ENCODE results near the gene SLFN12L. TPM values are rescaled to one million over a fixed set of nuclear protein-coding genes. Genes with fewer than 3 reads are reported as not detected.

SLFN12L gene
- total and polyA plus RNA-seq, 9 of the 15 experiments (the other 6 are each of a cell fraction or from before 2014, with no cell fraction given), result 0.04 to 0.31 (median 0.08) TPM; not detected in 3

DNA sequence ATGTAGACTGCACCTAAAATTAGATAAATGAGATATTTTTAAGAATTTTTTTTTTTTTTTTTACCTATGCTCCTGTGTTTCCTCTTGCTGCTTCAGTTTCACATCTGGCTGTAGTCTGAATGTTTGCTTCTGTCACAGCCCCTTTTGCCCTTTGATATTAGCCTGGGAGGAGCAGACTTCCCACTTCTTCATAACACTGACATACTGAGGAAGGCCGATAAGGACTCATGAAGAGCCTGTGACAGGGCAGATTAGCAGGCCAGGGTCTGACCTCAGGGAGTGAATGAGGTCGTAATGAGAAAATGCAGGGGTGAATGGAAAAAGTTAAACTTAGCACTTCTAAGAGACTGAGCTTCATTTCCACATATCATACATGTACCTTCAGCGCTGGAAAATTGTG, 23.2 kb upstream of the SLFN12L start, which contains the start of gene SLFN14 (continued):
- TF ChIP-seq, protein P1, sequence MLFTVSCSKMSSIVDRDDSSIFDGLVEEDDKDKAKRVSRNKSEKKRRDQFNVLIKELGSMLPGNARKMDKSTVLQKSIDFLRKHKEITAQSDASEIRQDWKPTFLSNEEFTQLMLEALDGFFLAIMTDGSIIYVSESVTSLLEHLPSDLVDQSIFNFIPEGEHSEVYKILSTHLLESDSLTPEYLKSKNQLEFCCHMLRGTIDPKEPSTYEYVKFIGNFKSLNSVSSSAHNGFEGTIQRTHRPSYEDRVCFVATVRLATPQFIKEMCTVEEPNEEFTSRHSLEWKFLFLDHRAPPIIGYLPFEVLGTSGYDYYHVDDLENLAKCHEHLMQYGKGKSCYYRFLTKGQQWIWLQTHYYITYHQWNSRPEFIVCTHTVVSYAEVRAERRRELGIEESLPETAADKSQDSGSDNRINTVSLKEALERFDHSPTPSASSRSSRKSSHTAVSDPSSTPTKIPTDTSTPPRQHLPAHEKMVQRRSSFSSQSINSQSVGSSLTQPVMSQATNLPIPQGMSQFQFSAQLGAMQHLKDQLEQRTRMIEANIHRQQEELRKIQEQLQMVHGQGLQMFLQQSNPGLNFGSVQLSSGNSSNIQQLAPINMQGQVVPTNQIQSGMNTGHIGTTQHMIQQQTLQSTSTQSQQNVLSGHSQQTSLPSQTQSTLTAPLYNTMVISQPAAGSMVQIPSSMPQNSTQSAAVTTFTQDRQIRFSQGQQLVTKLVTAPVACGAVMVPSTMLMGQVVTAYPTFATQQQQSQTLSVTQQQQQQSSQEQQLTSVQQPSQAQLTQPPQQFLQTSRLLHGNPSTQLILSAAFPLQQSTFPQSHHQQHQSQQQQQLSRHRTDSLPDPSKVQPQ (CRISPR knock-in tag; IDR thresholded peaks at IDR 0.05; ENCODE audit: borderline replicate concordance), result no peak
- TF ChIP-seq, protein P2, sequence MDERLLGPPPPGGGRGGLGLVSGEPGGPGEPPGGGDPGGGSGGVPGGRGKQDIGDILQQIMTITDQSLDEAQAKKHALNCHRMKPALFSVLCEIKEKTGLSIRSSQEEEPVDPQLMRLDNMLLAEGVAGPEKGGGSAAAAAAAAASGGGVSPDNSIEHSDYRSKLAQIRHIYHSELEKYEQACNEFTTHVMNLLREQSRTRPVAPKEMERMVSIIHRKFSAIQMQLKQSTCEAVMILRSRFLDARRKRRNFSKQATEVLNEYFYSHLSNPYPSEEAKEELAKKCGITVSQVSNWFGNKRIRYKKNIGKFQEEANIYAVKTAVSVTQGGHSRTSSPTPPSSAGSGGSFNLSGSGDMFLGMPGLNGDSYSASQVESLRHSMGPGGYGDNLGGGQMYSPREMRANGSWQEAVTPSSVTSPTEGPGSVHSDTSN (CRISPR knock-in tag; IDR thresholded peaks at IDR 0.05; ENCODE audit: low read depth), result no peak
- TF ChIP-seq, protein P2 (tag; conservative IDR thresholded peaks at IDR 0.05; ENCODE audit: low read depth), result peak; percentile 90
- TF ChIP-seq, protein P3, sequence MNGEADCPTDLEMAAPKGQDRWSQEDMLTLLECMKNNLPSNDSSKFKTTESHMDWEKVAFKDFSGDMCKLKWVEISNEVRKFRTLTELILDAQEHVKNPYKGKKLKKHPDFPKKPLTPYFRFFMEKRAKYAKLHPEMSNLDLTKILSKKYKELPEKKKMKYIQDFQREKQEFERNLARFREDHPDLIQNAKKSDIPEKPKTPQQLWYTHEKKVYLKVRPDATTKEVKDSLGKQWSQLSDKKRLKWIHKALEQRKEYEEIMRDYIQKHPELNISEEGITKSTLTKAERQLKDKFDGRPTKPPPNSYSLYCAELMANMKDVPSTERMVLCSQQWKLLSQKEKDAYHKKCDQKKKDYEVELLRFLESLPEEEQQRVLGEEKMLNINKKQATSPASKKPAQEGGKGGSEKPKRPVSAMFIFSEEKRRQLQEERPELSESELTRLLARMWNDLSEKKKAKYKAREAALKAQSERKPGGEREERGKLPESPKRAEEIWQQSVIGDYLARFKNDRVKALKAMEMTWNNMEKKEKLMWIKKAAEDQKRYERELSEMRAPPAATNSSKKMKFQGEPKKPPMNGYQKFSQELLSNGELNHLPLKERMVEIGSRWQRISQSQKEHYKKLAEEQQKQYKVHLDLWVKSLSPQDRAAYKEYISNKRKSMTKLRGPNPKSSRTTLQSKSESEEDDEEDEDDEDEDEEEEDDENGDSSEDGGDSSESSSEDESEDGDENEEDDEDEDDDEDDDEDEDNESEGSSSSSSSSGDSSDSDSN (IDR thresholded peaks at IDR 0.05; ENCODE audit: borderline replicate concordance in 1 of 2, low read depth in 2 of 2, low read length in 2 of 2), result no peak
- TF ChIP-seq KAT2B (IDR thresholded peaks at IDR 0.05; ENCODE audit: low read depth, low read length), result no peak
- no peak for TF ChIP-seq ZNF23 (CRISPR knock-in tag; IDR thresholded peaks at IDR 0.05)
- TF ChIP-seq PRPF4 (IDR thresholded peaks at IDR 0.05; ENCODE audit: insufficient read depth, low read depth, low read length, poor library complexity, severe bottlenecking), result no peak
- TF ChIP-seq NBN (IDR thresholded peaks at IDR 0.05; ENCODE audit: low read depth), result peak; percentile 98
- TF ChIP-seq MBD2 (IDR thresholded peaks at IDR 0.05; ENCODE audit: borderline replicate concordance, low read depth), result peak; percentile 87
- peak; percentile 42; the same call in 1 of the 2 replicates for TF ChIP-seq OTX1 (CRISPR knock-in tag; IDR thresholded peaks at IDR 0.05)
- TF ChIP-seq DACH1 (IDR thresholded peaks at IDR 0.05; ENCODE audit: partially characterized antibody), result peak; percentile 91
- peak; percentile 100 for TF ChIP-seq DPF2 (IDR thresholded peaks at IDR 0.05)

Measured in K562 (cell line).